ENCODE measurements around the gene TAPBPL.

Gene TAPBPL

GRCh38 chr12:6437586-6437985, 14.3 kb upstream of the TAPBPL start:
- no peak for DNase-seq

- DNase-seq: no peak
Measured at GRCh38 chr12:6438345-6438744, 13.5 kb upstream of the TAPBPL start.

GRCh38 chr12:6440391-6440790, 11.5 kb upstream of the TAPBPL start:
- no peak for DNase-seq

GRCh38 chr12:6442836-6443235, 9.0 kb upstream of the TAPBPL start:
- no peak for DNase-seq

GRCh38 chr12:6443361-6443983, 8.4 kb upstream of the TAPBPL start:
- no peak for DNase-seq

- no peak for DNase-seq
Measured at GRCh38 chr12:6444031-6444430, 7.8 kb upstream of the TAPBPL start.

GRCh38 chr12:6444704-6445688, 6.8 kb upstream of the TAPBPL start, which contains the start of gene CD27:
Gene CD27, plus strand, starts transcription at chr12:6444955. Its CDS starts 141 bp downstream, at chr12:6445096.
- DNase-seq: no peak

GRCh38 chr12:6450091-6450868, 1.6 kb upstream of the TAPBPL start:
- DNase-seq: no peak

- no peak for DNase-seq
Measured at GRCh38 chr12:6450869-6451347, 934 bp upstream of the TAPBPL start.

- DNase-seq: peak in 1 of 2 donors; percentile 66
Measured at GRCh38 chr12:6452245-6452943, 552 bp downstream of the TAPBPL start.

- DNase-seq: no peak
Measured at GRCh38 chr12:6452944-6453630, 1.2 kb downstream of the TAPBPL start.

GRCh38 chr12:6457220-6457945, 5.5 kb downstream of the TAPBPL start:
- DNase-seq: no peak

GRCh38 chr12:6458281-6459003, 6.6 kb downstream of the TAPBPL start:
- no peak for DNase-seq

GRCh38 chr12:6459004-6459337, 7.1 kb downstream of the TAPBPL start:
- no peak for DNase-seq

- no peak for DNase-seq
Measured at GRCh38 chr12:6460751-6461371, 9.0 kb downstream of the TAPBPL start.

GRCh38 chr12:6461401-6462233, 9.8 kb downstream of the TAPBPL start:
- DNase-seq: peak; percentile 25 to 27

GRCh38 chr12:6462234-6462995, 10.6 kb downstream of the TAPBPL start:
- no peak for DNase-seq

GRCh38 chr12:6463216-6463615, 11.4 kb downstream of the TAPBPL start:
- DNase-seq: no peak

Measured in hippocampal formation (tissue), 2 donors.